ENCODE data around the gene TMEM63B.

- TF ChIP-seq CTCF (conservative IDR thresholded peaks at IDR 0.05; ENCODE audit: low read length), result no peak
- TF ChIP-seq EZH2phosphoT487 (IDR thresholded peaks at IDR 0.05; ENCODE audit: borderline replicate concordance), result no peak
These were observed 15.6 kb upstream of the TMEM63B start for GRCh38 chr6:44111434-44112417.

Data from Loucy (cell line).